A549 (cell line): ENCODE measurements around the gene CTNNBIP1. TPM values are rescaled to one million over a fixed set of nuclear protein-coding genes. Genes with fewer than 3 reads are reported as not detected.

Source experiments
- polyA plus RNA-seq, 4 experiments: library from polyadenylated mRNA; depleted of rRNA in 3 of 4; stranded (reverse); fragments of >200 nt; fragmentation: RNase III in 1 of 4; extraction: RNeasy Plus Mini Kit Qiagen cat#74134 plus additional on column Dnase treatment in 1 of 4; gene quantifications; 2 replicates in 3 of 4; 3 replicates in 1 of 4; pipeline ENCODE4 v1.2.3, GENCODE V29; 2011 to 2017

The CTNNBIP1 gene
- polyA plus RNA-seq, 2 of the 4 experiments (the other 2 are of a cell fraction): 5.6 to 10.4 TPM

Other genes with a start within 250 kb of the CTNNBIP1 start
- 27.3 and 42.9 TPM in 2 replicates for gene CLSTN1, start 86.3 kb downstream of the CTNNBIP1 start, polyA plus RNA-seq (2011; rRNA removed)
- 50.8 to 57.5 TPM (median 56.1 TPM) in 3 replicates for gene CLSTN1, start 86.3 kb downstream of the CTNNBIP1 start, polyA plus RNA-seq (2017; fragmentation: RNase III; extraction: RNeasy Plus Mini Kit Qiagen cat#74134 plus additional on column Dnase treatment)
- gene LZIC, start 33.1 kb upstream of the CTNNBIP1 start, polyA plus RNA-seq (2011; rRNA removed): 23.8 and 29.0 TPM in 2 replicates
- 24.5 to 28.6 TPM (median 26.2 TPM) in 3 replicates for gene LZIC, start 33.1 kb upstream of the CTNNBIP1 start, polyA plus RNA-seq (2017; fragmentation: RNase III; extraction: RNeasy Plus Mini Kit Qiagen cat#74134 plus additional on column Dnase treatment)
- 4.9 and 5.3 TPM in 2 replicates for gene NMNAT1, start 33.2 kb upstream of the CTNNBIP1 start, polyA plus RNA-seq (2011; rRNA removed)
- 3.2 to 3.8 TPM (median 3.3 TPM) in 3 replicates for gene NMNAT1, start 33.2 kb upstream of the CTNNBIP1 start, polyA plus RNA-seq (2017; fragmentation: RNase III; extraction: RNeasy Plus Mini Kit Qiagen cat#74134 plus additional on column Dnase treatment)
- gene RBP7, start 87.0 kb upstream of the CTNNBIP1 start, polyA plus RNA-seq (2011; rRNA removed): 2.4 and 3.2 TPM in 2 replicates
- 3.1 to 3.8 TPM (median 3.5 TPM) in 3 replicates for gene RBP7, start 87.0 kb upstream of the CTNNBIP1 start, polyA plus RNA-seq (2017; fragmentation: RNase III; extraction: RNeasy Plus Mini Kit Qiagen cat#74134 plus additional on column Dnase treatment)
- gene UBE4B, start 122.7 kb upstream of the CTNNBIP1 start, polyA plus RNA-seq (2011; rRNA removed): 13.5 and 19.5 TPM in 2 replicates
- gene UBE4B, start 122.7 kb upstream of the CTNNBIP1 start, polyA plus RNA-seq (2017; fragmentation: RNase III; extraction: RNeasy Plus Mini Kit Qiagen cat#74134 plus additional on column Dnase treatment): 14.8 to 15.7 TPM (median 15.1 TPM) in 3 replicates